GM20431 (cell line): ENCODE data around the gene DAAM2.

Experiments used
- in situ Hi-C: fragments of 300-500 bp; cut with MseI, MboI; formaldehyde crosslinking; loops from one replicate; pipeline ENCODE4 v1.15.0; 2020; ENCODE audit warnings: low sequenced_read_pairs; ENCODE audit not compliant: unreplicated experiment

The DAAM2 gene

GRCh38 chr6:39879535-39879934 is 87.4 kb downstream of the DAAM2 start:
- in situ Hi-C loops: no loop called here

DNA sequence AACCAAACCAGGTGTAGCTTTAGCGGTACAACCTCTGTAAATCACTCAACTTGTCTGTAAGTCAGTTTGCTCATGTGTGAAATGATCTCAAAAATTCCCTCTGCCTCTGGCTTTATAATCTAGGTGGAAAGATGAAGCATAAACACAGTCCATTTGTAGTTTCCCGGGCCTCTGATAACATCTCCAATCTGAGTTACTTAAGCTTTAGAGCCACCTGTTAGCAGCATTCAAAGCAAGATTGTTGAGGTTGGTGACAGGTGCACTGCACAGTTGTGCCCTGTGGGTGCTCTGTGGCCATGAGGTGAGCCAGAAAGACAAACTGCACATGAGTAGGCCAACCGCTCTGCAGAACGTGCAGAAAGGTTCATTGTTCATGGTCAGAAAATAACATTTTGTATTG is 88.4 kb downstream of the DAAM2 start:
- in situ Hi-C loops: no loop called here

GRCh38 chr6:39881851-39882530 is 89.8 kb downstream of the DAAM2 start:
- in situ Hi-C loops: no loop called here

DNA sequence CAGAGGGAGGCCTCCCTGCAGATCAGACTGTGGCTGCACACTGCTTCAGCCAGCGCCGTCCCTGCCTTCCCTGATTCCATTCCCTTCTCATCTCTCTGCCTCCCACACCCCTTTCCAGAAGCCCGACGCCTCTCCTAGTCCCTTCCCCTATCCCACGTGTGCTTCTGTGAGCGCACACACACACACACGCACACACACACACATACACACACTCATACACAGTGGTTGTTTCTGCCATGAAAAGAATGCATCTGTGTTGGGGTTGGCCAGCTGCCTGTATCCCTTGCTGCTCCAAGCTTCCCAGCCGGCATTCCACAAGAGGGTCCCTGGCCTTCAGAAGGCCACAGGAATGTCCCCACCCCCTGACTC is 90.3 kb downstream of the DAAM2 start:
- in situ Hi-C loops: no loop called here

DNA sequence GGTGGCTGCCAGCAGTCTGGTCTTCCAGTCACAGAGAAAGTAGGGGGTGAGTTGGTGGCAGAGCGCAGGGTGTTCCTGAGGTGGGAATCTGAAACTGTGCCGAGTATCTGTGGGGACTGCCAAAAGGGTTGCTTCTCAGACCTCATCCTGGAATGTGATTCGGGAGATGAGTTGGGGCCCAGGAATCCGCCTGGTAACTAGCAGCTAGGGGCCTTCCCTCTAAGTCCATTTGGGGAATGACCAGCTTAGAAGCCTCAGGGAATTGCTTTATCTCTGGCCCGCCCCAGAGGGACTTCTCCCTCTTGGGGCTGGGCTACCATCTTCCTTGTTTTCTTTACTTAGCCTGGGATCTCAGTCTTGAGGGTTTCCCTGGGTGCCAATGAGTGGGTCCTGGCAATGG is 92.5 kb downstream of the DAAM2 start:
- in situ Hi-C loops: no loop called here

- in situ Hi-C loops: no loop called here
These were observed 93.5 kb downstream of the DAAM2 start for GRCh38 chr6:39885691-39886090.

DNA sequence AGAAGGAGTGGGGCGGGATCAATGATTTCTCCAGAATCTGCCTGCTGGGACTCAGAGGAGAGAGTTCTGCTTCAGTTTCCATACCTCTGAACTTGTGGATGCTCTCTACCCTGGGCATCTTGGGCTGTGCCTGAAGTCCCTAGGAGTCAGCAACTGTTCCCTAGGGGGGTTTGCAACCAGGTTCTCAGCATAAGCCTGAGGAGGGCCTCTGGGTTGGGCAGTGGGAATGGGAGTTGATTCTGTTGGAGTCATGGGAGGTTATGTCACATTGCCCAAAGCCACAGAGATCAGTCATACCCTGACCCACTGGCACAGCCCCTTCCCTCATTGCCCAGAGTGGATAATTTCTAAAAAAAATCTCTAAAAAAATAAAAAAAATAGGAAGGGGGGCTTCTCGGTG is 94.7 kb downstream of the DAAM2 start:
- in situ Hi-C loops: no loop called here

GRCh38 chr6:39887692-39888450 is 95.7 kb downstream of the DAAM2 start:
- in situ Hi-C loops: no loop called here

DNA sequence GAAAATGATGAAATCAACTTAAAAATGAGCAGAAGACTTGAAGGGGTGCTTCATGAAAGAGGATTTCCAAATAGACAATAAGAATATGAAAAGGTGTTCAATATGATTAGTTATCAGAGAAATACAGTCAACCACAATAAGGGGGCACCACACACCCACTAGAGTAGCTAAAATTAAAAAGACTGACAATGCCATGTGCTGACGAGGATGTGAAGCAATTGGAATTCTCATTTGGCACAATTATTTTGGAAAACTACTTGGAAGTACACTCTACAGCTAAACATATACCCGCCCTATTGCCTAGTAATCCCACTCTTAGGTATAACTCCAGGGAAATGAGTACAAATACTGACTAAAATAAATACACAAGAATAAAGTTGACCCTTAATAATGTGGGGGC is 97.1 kb downstream of the DAAM2 start:
- in situ Hi-C loops: no loop called here

- in situ Hi-C loops: loop anchor here (10.0 kb wide), 1 partner anchor 527 kb away; no protein-coding TSS in a partner anchor
These were observed 99.2 kb downstream of the DAAM2 start for GRCh38 chr6:39891353-39891752.

GRCh38 chr6:39891976-39892375 is 99.8 kb downstream of the DAAM2 start:
- in situ Hi-C loops: loop anchor here (10.0 kb wide), 1 partner anchor 527 kb away; no protein-coding TSS in a partner anchor

GRCh38 chr6:39892490-39893129 is 100.4 kb downstream of the DAAM2 start:
- in situ Hi-C loops: loop anchor here (10.0 kb wide), 1 partner anchor 528 kb away; no protein-coding TSS in a partner anchor

- in situ Hi-C loops: loop anchor here (10.0 kb wide), 1 partner anchor 528 kb away; no protein-coding TSS in a partner anchor
These were observed 101.1 kb downstream of the DAAM2 start for GRCh38 chr6:39893286-39893685.

GRCh38 chr6:39896701-39897100 is 104.5 kb downstream of the DAAM2 start:
- in situ Hi-C loops: loop anchor here (10.0 kb wide), 1 partner anchor 532 kb away; no protein-coding TSS in a partner anchor

DNA sequence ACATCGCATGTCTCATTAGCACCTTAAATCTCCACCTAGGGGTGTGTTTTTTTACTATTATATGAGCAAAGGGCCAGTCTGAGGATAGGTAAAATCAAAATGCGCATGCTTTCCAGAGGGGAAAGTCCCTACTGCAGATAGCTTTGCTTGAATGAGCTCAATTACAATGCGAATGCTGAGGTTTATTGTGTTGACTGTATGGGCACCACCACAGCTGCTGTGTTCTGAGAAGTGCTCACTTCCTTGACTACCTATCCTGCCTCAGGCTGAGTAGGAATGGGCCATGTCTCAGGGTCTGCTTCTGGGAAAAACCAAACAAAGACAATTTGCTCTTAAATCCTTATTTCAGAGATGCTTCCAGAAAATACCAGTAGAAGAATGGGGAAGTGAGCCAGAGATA is 105.5 kb downstream of the DAAM2 start:
- in situ Hi-C loops: loop anchor here (10.0 kb wide), 1 partner anchor 533 kb away; no protein-coding TSS in a partner anchor

DNA sequence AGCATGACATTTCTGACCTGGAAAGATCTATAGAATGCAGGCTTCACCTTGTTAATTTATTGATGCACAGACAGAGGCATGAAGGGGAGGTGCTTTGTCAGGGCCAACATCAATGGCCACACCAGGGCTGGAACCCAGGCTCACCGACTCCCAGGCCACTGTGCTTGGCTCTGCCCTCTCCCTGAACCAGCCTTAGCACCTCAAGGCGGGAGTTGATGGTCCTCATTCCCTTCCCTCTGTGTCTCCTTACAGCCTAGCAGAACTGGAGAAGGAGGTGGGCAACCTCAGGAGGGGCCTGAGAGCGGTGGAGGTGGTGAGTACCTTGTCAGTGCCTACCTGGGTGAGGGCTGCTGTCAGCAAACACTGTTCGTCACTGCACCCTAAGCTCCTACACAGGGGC is 106.4 kb downstream of the DAAM2 start:
- in situ Hi-C loops: loop anchor here (10.0 kb wide), 1 partner anchor 534 kb away; no protein-coding TSS in a partner anchor

GRCh38 chr6:39899554-39900295 is 107.5 kb downstream of the DAAM2 start:
- in situ Hi-C loops: loop anchor here (10.0 kb wide), 1 partner anchor 535 kb away; no protein-coding TSS in a partner anchor

DNA sequence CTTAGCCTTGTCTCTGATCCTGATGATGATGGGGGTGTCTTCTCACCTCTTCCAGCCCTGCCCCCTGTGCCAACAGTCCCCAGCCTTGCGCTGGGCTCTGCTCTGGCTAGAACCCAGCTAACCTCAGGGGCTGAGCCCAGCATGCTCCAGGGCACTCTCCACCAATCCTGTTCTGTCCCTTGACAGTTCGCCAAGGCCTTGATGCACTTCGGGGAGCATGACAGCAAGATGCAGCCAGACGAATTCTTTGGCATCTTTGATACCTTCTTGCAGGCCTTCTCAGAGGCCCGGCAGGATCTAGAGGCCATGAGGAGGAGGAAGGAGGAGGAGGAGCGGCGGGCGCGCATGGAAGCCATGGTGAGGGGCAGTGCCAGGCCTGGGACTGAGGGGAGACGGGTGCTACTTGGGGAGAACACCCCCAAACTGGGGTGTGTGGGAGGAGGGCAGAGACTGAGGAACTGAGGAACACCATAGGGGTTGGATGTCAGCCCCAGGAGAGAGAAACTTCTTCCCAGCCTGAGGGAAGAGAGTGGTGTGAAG is 109.0 kb downstream of the DAAM2 start:
- in situ Hi-C loops: no loop called here

DNA sequence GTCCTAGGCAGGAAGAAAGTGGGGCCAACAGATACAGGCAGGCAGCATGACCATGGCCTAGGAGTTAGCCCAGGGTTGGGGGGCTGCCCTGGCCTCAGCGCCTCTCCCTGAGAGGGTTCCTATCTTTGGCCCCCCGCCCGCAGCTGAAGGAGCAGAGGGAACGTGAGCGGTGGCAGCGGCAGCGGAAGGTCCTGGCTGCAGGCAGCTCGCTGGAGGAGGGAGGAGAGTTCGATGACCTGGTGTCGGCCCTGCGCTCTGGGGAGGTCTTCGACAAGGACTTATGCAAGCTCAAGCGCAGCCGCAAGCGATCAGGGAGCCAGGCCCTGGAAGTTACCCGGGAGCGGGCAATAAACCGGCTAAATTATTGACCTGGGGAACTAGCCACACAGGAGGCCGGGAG is 109.5 kb downstream of the DAAM2 start:
- in situ Hi-C loops: no loop called here

DNA sequence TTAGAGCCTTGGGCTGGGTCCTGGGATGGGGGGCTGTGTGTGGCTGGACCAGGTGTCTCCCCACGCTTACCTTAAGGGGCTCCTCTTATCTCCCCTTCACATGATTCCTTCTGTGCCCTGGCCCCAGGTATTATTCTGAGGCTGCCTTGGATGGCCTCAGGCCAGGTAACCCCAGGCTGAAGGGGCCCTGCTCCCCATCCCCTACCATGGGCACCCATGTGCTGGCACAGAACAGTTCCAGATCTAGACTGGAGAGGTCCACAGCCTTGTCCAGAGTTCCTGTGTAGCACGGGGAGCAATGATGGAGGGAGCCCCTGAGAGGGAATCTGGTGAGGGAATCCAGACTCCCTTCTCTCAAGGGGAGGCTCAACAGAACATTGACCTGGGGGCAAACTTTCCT is 110.0 kb downstream of the DAAM2 start:
- in situ Hi-C loops: no loop called here
